GM21381 (cell line): Measurements from ENCODE around the gene GAA.
"Not testable (repeated sequence)": the region's sequence is repeated elsewhere in the genome, so short reads cannot be mapped to it uniquely, and the experiment has no call there.

ENCODE experiments used
- ATAC-seq: cut with Tn5 transposase; IDR thresholded peaks from one replicate; pipeline ENCODE4 v1.9.1; 2021; ENCODE audit warnings: mild to moderate bottlenecking, moderate library complexity; ENCODE audit not compliant: unreplicated experiment

The GAA gene

GRCh38 chr17:80082403-80083135, 18.8 kb upstream of the GAA start:
- no peak for ATAC-seq

GRCh38 chr17:80083136-80083661, 18.2 kb upstream of the GAA start:
- no peak for ATAC-seq

- ATAC-seq: no peak
These were observed 16.6 kb upstream of the GAA start for GRCh38 chr17:80084773-80085172.

GRCh38 chr17:80086081-80086480, 15.3 kb upstream of the GAA start:
- no peak for ATAC-seq

- no peak for ATAC-seq
These were observed 14.8 kb upstream of the GAA start for GRCh38 chr17:80086616-80087015.

GRCh38 chr17:80087346-80088265, 13.8 kb upstream of the GAA start:
- ATAC-seq: no peak

- no peak for ATAC-seq
These were observed 11.6 kb upstream of the GAA start for GRCh38 chr17:80089762-80090161.

- not testable (repeated sequence) for ATAC-seq
These were observed 11.2 kb upstream of the GAA start for GRCh38 chr17:80090164-80090563.

- ATAC-seq: no peak
These were observed 10.0 kb upstream of the GAA start for GRCh38 chr17:80091376-80091775.

- no peak for ATAC-seq
These were observed 8.4 kb upstream of the GAA start for GRCh38 chr17:80092959-80093358.

GRCh38 chr17:80095038-80095843, 6.1 kb upstream of the GAA start:
- no peak for ATAC-seq

GRCh38 chr17:80095844-80096475, 5.4 kb upstream of the GAA start:
- no peak for ATAC-seq

- ATAC-seq: no peak
These were observed 4.8 kb upstream of the GAA start for GRCh38 chr17:80096561-80097021.

- no peak for ATAC-seq
These were observed 4.2 kb upstream of the GAA start for GRCh38 chr17:80097127-80097621.

- ATAC-seq: no peak
These were observed 3.3 kb upstream of the GAA start for GRCh38 chr17:80097844-80098691.

- no peak for ATAC-seq
These were observed 1.9 kb upstream of the GAA start for GRCh38 chr17:80099291-80100034.

- no peak for ATAC-seq
These were observed 1.4 kb upstream of the GAA start for GRCh38 chr17:80100035-80100323.

GRCh38 chr17:80101946-80102663, 724 bp downstream of the GAA start:
- ATAC-seq: no peak
